Thyroid gland (tissue), 4 donors: ENCODE results near the gene PCDHB4.
"Not testable (repeated sequence)": the region's sequence is repeated elsewhere in the genome, so short reads cannot be mapped to it uniquely, and the experiment has no call there.

Experiments
- CTCF ChIP-seq, 6 experiments: fragments of 200-600 bp in 3 of 6; fragments of 450-650 bp in 3 of 6; sonication (generic) in 3 of 6; IDR thresholded peaks; one replicate each; pipeline ENCODE4 v1.5.1; 2016 to 2019; ENCODE audit warnings: antibody characterized with exemption in 6 of 6, mild to moderate bottlenecking in 2 of 6, inconsistent platforms in 1 of 6, moderate library complexity in 1 of 6
- POLR2A ChIP-seq, 2 donors: fragments of 450-650 bp; IDR thresholded peaks; one replicate each; pipeline ENCODE4 v1.6.1; 2017; ENCODE audit warnings: antibody characterized with exemption in 2 of 2, mild to moderate bottlenecking in 2 of 2, moderate library complexity in 1 of 2

- TF ChIP-seq CTCF, POLR2A (IDR thresholded peaks at IDR 0.05): not testable (repeated sequence)
Measured at GRCh38 chr5:141152096-141152495, 30.5 kb downstream of the PCDHB4 start.
